GM13977 (cell line): ENCODE measurements around the gene THADA.

Source experiments
- DNase-seq: peaks from one replicate; pipeline ENCODE4 v3.0.0; 2012; ENCODE audit warnings: low spot score
- CTCF ChIP-seq: IDR thresholded peaks from 2 replicates; pipeline ENCODE4 v1.5.1; 2012; ENCODE audit warnings: mild to moderate bottlenecking, control low read depth; ENCODE audit not compliant: insufficient read depth; ENCODE audit errors: extremely low read depth, missing control alignments
- in situ Hi-C: fragments of 300-500 bp; cut with MboI; formaldehyde crosslinking; loops from one replicate; pipeline ENCODE4 v1.12.0; 2022; ENCODE audit warnings: low sequenced_read_pairs, low pct_unique_long_range_greater_than_20kb, mixed read lengths, inconsistent platforms; ENCODE audit not compliant: unreplicated experiment

THADA gene

GRCh38 chr2:43201497-43201896, 394.3 kb downstream of the THADA start:
- in situ Hi-C loops: no loop called here
- no peak for TF ChIP-seq CTCF
- no peak for DNase-seq

GRCh38 chr2:43201016-43201415, 394.8 kb downstream of the THADA start:
- TF ChIP-seq CTCF: no peak
- DNase-seq: no peak
- in situ Hi-C loops: no loop called here

GRCh38 chr2:43199492-43200488, 396.0 kb downstream of the THADA start:
- no peak for DNase-seq
- in situ Hi-C loops: no loop called here
- no peak for TF ChIP-seq CTCF

GRCh38 chr2:43198263-43198662, 397.6 kb downstream of the THADA start:
- TF ChIP-seq CTCF: no peak
- in situ Hi-C loops: no loop called here
- DNase-seq: no peak

- DNase-seq: no peak
- in situ Hi-C loops: no loop called here
- TF ChIP-seq CTCF: no peak
Measured at GRCh38 chr2:43197588-43197896, 398.3 kb downstream of the THADA start.

- DNase-seq: no peak
- in situ Hi-C loops: no loop called here
- no peak for TF ChIP-seq CTCF
Measured at GRCh38 chr2:43196768-43197587, 398.9 kb downstream of the THADA start.
